Activated B cell treated with CpG ODN at 0.5 μM for 24 hours (primary cell): ENCODE results near the gene ZNF574. TPM values are rescaled to one million over a fixed set of nuclear protein-coding genes. Genes with fewer than 3 reads are reported as not detected.

Experiments used
- ATAC-seq: fragments of 200-7000 bp; cut with Tn5 transposase; one replicate; pipeline ENCODE4 v1.10.0; 2021; ENCODE audit warnings: low read depth, mild to moderate bottlenecking, moderate library complexity
- CTCF ChIA-PET: fragments of 350-600 bp; sonication (Branson Sonifier 250); formaldehyde crosslinking; loops from one replicate; lab custom pipeline; 2021; ENCODE audit warnings: antibody characterized with exemption; lab: Charles Lee
- POLR2A ChIA-PET: fragments of 350-600 bp; sonication (Branson Sonifier 250); formaldehyde crosslinking; loops from one replicate; lab custom pipeline; 2021; ENCODE audit warnings: antibody characterized with exemption; lab: Charles Lee
- DNase-seq: peaks from one replicate; pipeline ENCODE4 v3.0.0; 2022
- H3K27ac Mint-ChIP-seq: one replicate; pipeline ENCODE4 v1.8.0; 2020; ENCODE audit warnings: mixed read lengths
- H3K27me3 Mint-ChIP-seq: one replicate; pipeline ENCODE4 v1.8.0; 2021; ENCODE audit warnings: mixed read lengths
- H3K36me3 Mint-ChIP-seq: one replicate; pipeline ENCODE4 v1.8.0; 2021; ENCODE audit warnings: low read depth, mixed read lengths
- H3K4me1 Mint-ChIP-seq: one replicate; pipeline ENCODE4 v1.8.0; 2021; ENCODE audit warnings: mixed read lengths
- H3K4me3 Mint-ChIP-seq: one replicate; pipeline ENCODE4 v1.8.0; 2020; ENCODE audit warnings: mild to moderate bottlenecking, mixed read lengths
- H3K9me3 Mint-ChIP-seq: one replicate; pipeline ENCODE4 v1.8.0; 2020; ENCODE audit warnings: mixed read lengths
- CTCF ChIP-seq: fragments of 200-600 bp; IDR thresholded peaks from one replicate; pipeline ENCODE4 v1.8.0; 2022; ENCODE audit warnings: antibody characterized with exemption, mild to moderate bottlenecking
- intact Hi-C: fragments of 100-400 bp; cut with micrococcal nuclease; formaldehyde crosslinking; loops from one replicate; pipeline ENCODE4 v1.15.1; 2024
- total RNA-seq: library from RNA; stranded (reverse); gene quantifications from 2 replicates; pipeline ENCODE4 v1.2.3, GENCODE V29; 2022

The ZNF574 gene
- total RNA-seq, 1 donor from 2014 or later, result 29.6 TPM

GRCh38 chr19:42102877-42103276, 26.9 kb downstream of the ZNF574 start:
- H3K36me3 Mint-ChIP-seq, result peaks cover 81% of the 10 kb centered on the region
- intact Hi-C loops, result no loop called here
- no peak for ATAC-seq
- CTCF ChIA-PET, result interaction anchor here (0.7 to 1.5 kb wide), 3 partner anchors 27 to 299 kb away, joined by 3 to 4 read pairs (median 3); partner anchors contain the start of gene POU2F2
- POLR2A ChIA-PET, result interaction anchor here (0.7 to 24.6 kb wide), 4 partner anchors 11 to 57 kb away, joined by 3 to 1230 read pairs (median 8); partner anchors contain the start of gene POU2F2
- H3K27ac Mint-ChIP-seq, result peak overlapping the region; percentile 15
- H3K4me3 Mint-ChIP-seq, result no peak overlapping the region
- H3K27me3 Mint-ChIP-seq, result no peaks in the 10 kb centered on the region
- peaks cover 22% of the 10 kb centered on the region for H3K4me1 Mint-ChIP-seq
- no peaks in the 10 kb centered on the region for H3K9me3 Mint-ChIP-seq
- DNase-seq, result no peak
- no peak for TF ChIP-seq CTCF

GRCh38 chr19:42105368-42105767, 29.4 kb downstream of the ZNF574 start:
- intact Hi-C loops, result no loop called here
- ChIA-PET CTCF (interaction anchor here (0.7 to 1.2 kb wide), 2 partner anchors 9 to 27 kb away, joined by 3 to 4 read pairs; no protein-coding TSS in a partner anchor), POLR2A (interaction anchor here (1.0 to 24.6 kb wide), 2 partner anchors 9 to 22 kb away, joined by 4 to 1230 read pairs; partner anchors contain the start of gene POU2F2)
- DNase-seq (no peak), ATAC-seq (no peak)
- peak overlapping the region; percentile 21 for H3K27ac Mint-ChIP-seq
- H3K4me1 Mint-ChIP-seq, result peaks cover 43% of the 10 kb centered on the region
- no peak overlapping the region for H3K4me3 Mint-ChIP-seq
- H3K9me3 Mint-ChIP-seq, result no peaks in the 10 kb centered on the region
- no peak for TF ChIP-seq CTCF
- H3K36me3 Mint-ChIP-seq, result peaks cover 81% of the 10 kb centered on the region
- H3K27me3 Mint-ChIP-seq, result no peaks in the 10 kb centered on the region

GRCh38 chr19:42108527-42109389, 32.8 kb downstream of the ZNF574 start:
- DNase-seq, result peak; percentile 76
- peaks cover 89% of the 10 kb centered on the region for H3K36me3 Mint-ChIP-seq
- H3K27me3 Mint-ChIP-seq, result no peaks in the 10 kb centered on the region
- H3K4me3 Mint-ChIP-seq, result peak overlapping the region; percentile 47
- ChIA-PET POLR2A (interaction anchor here (0.6 to 24.6 kb wide), 7 partner anchors 10 to 162 kb away, joined by 3 to 1230 read pairs (median 5); partner anchors contain the start of gene POU2F2), CTCF (interaction anchor here (0.6 to 13.4 kb wide), 20 partner anchors 9 to 324 kb away, joined by 3 to 426 read pairs (median 4); partner anchors contain the start of genes CIC, POU2F2 and ZNF526)
- intact Hi-C loops, result loop anchor here (1.0 kb wide), 8 partner anchors 10 to 217 kb away; partner anchors contain the start of genes MEGF8 and POU2F2
- peak overlapping the region; percentile 81 for H3K27ac Mint-ChIP-seq
- peaks cover 69% of the 10 kb centered on the region for H3K4me1 Mint-ChIP-seq
- H3K9me3 Mint-ChIP-seq, result no peaks in the 10 kb centered on the region
- ATAC-seq, result peak; percentile 92
- peak; percentile 99 for TF ChIP-seq CTCF

- Mint-ChIP-seq H3K4me1 (peaks cover 76% of the 10 kb centered on the region), H3K27ac (no peak overlapping the region), H3K9me3 (no peaks in the 10 kb centered on the region), H3K4me3 (no peak overlapping the region), H3K27me3 (no peaks in the 10 kb centered on the region), H3K36me3 (peaks cover 89% of the 10 kb centered on the region)
- ChIA-PET POLR2A (interaction anchor here (0.6 to 24.6 kb wide), 4 partner anchors 8 to 132 kb away, joined by 5 to 1230 read pairs (median 8); partner anchors contain the start of gene POU2F2), CTCF (interaction anchor here (0.6 to 13.4 kb wide), 4 partner anchors 20 to 194 kb away, joined by 3 to 426 read pairs (median 6); partner anchors contain the start of gene POU2F2)
- DNase-seq (no peak), ATAC-seq (no peak)
- intact Hi-C loops, result loop anchor here (5.0 kb wide), 1 partner anchor 92 kb away; no protein-coding TSS in a partner anchor
- TF ChIP-seq CTCF, result no peak
Observed at GRCh38 chr19:42109896-42110295, 33.9 kb downstream of the ZNF574 start.
